ENCODE results near the gene FHIT.

DNA sequence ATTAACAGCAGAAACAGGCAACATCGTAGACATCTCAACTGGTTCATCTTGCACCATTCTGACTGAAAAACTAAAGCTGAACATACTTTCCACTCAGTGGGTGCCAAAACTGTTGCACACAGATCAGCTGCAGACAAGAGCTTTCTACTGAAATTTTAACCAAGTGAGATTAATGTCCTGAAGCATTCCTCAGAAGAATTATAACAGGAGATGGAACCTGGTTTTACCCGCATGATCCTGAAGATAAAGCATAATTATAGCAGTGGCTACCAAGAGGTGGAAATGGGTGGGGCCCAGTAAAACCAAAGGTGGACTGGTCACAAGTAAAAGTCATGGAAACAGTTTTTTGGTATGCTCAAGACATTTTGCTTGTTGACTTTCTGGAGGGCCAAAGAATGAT lies 858.8 kb downstream of the FHIT start:
- TF ChIP-seq RCOR1 (IDR thresholded peaks at IDR 0.05; ENCODE audit: insufficient replicate concordance, low read length) (no peak), POLR2A (IDR thresholded peaks at IDR 0.05; ENCODE audit: low read depth, low read length) (no peak), CTCF (conservative IDR thresholded peaks at IDR 0.05; ENCODE audit: low read depth, low read length) (no peak), RFX5 (IDR thresholded peaks at IDR 0.05; ENCODE audit: low read depth, low read length) (no peak), USF2 (IDR thresholded peaks at IDR 0.05; ENCODE audit: low read depth, low read length) (no peak), CEBPB (IDR thresholded peaks at IDR 0.05; ENCODE audit: low read depth, low read length) (no peak), MAZ (IDR thresholded peaks at IDR 0.05; ENCODE audit: borderline replicate concordance, low read depth, low read length) (no peak), MAFK (IDR thresholded peaks at IDR 0.05; ENCODE audit: low read depth, low read length) (no peak)
